Islet precursor cell (in vitro differentiated cells): Measurements from ENCODE around the gene LIME1.

Experiments
- DNase-seq: peaks from one replicate; pipeline ENCODE4 v3.0.0-alpha.2; 2018

LIME1 gene

GRCh38 chr20:63735859-63736718, at the start of gene LIME1:
LIME1 (plus strand) TSS chr20:63736664; CDS start chr20:63737550, 886 bp downstream.
- DNase-seq, result no peak

GRCh38 chr20:63687419-63688178, 48.9 kb upstream of the LIME1 start:
- no peak for DNase-seq

GRCh38 chr20:63688228-63689045, 48.0 kb upstream of the LIME1 start:
- DNase-seq, result no peak

- no peak for DNase-seq
Observed at GRCh38 chr20:63689046-63690002, 47.1 kb upstream of the LIME1 start.

- no peak for DNase-seq
Observed at GRCh38 chr20:63690003-63690897, 46.2 kb upstream of the LIME1 start.

- DNase-seq, result no peak
Observed at GRCh38 chr20:63690898-63691710, 45.4 kb upstream of the LIME1 start.

GRCh38 chr20:63691711-63692435, 44.6 kb upstream of the LIME1 start:
- no peak for DNase-seq

- DNase-seq, result no peak
Observed at GRCh38 chr20:63692436-63693082, 43.9 kb upstream of the LIME1 start.

GRCh38 chr20:63693083-63693732, 43.3 kb upstream of the LIME1 start:
- DNase-seq, result no peak

- DNase-seq, result no peak
Observed at GRCh38 chr20:63693733-63694583, 42.5 kb upstream of the LIME1 start.

- DNase-seq, result no peak
Observed at GRCh38 chr20:63694584-63695423, 41.7 kb upstream of the LIME1 start.

GRCh38 chr20:63695424-63696305, 40.8 kb upstream of the LIME1 start:
- no peak for DNase-seq

GRCh38 chr20:63696306-63696627, 40.2 kb upstream of the LIME1 start:
- peak; percentile 80 for DNase-seq

- peak; percentile 79 for DNase-seq
Observed at GRCh38 chr20:63696628-63697356, 39.7 kb upstream of the LIME1 start, which contains the start of gene TNFRSF6B. TNFRSF6B (plus strand) TSS chr20:63696652; CDS start chr20:63696768, 116 bp downstream.
